HepG2 (cell line): ENCODE results near the gene CTNNA3.

Source experiments
- CBFB ChIP-seq: sonication (generic); formaldehyde crosslinking; IDR thresholded peaks from 2 replicates; pipeline ENCODE4 v1.4.0; 2020; ENCODE audit warnings: missing genetic modification reagents
- EZH2 ChIP-seq: conservative IDR thresholded peaks from 2 replicates; pipeline ENCODE4 v1.6.1; 2012; ENCODE audit warnings: mild to moderate bottlenecking, low read depth, low read length, moderate library complexity
- HNRNPUL1 ChIP-seq: fragments of 200-400 bp; formaldehyde crosslinking; IDR thresholded peaks from 2 replicates; pipeline ENCODE4 v1.6.1; 2017; ENCODE audit warnings: low read depth, mild to moderate bottlenecking, low read length, moderate library complexity
- KLF16 ChIP-seq, 2 experiments: sonication (generic) in 1 of 2; formaldehyde crosslinking in 1 of 2; IDR thresholded peaks; 2 replicates each; pipeline versions ENCODE4 v1.6.1 to v1.8.0; 2016 to 2023; ENCODE audit warnings: missing genetic modification reagents in 2 of 2, missing compliant biosample characterization in 1 of 2
- MXI1 ChIP-seq: IDR thresholded peaks from 3 replicates; pipeline ENCODE4 v1.6.1; 2012; ENCODE audit warnings: low read depth, low read length, inconsistent platforms, borderline replicate concordance
- ZNF282 ChIP-seq: fragments of 450-650 bp; IDR thresholded peaks from 2 replicates; pipeline ENCODE4 v1.6.1; 2018; ENCODE audit not compliant: partially characterized antibody

DNA sequence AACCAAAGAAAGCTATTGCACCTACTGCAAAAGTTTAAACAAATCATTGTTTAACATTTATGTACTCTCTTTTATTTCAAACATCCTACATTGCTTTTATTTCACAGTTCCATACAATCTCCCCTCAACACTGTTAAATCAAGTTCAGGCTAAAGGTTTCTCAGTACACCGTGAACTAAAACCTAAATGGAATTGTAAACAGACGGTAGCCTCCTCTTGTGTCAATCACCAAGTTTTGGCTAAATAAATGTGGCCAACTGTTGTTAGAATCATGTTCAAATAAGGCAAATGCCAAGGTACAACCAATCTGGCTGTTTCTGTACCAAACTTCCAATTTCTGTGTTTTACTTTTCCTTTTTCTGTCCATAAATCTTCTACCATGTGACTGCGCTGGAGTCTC, 1493.9 kb downstream of the CTNNA3 start:
- TF ChIP-seq MXI1, result no peak
- no peak for TF ChIP-seq KLF16 (CRISPR knock-in tag; IDR thresholded peaks at IDR 0.05)
- TF ChIP-seq CBFB (CRISPR knock-in tag), result no peak
- TF ChIP-seq EZH2, result no peak
- no peak for TF ChIP-seq ZNF282
- TF ChIP-seq HNRNPUL1, result no peak
